Cerebellar cortex (tissue), 1 donor: ENCODE results near the gene LRRC28.
"Not testable (repeated sequence)": the region's sequence is repeated elsewhere in the genome, so short reads cannot be mapped to it uniquely, and the experiment has no call there.

Source experiments
- DNase-seq: peaks from one replicate; pipeline ENCODE4 v3.0.0-alpha.2; 2015; ENCODE audit warnings: low spot score

LRRC28 gene

DNA sequence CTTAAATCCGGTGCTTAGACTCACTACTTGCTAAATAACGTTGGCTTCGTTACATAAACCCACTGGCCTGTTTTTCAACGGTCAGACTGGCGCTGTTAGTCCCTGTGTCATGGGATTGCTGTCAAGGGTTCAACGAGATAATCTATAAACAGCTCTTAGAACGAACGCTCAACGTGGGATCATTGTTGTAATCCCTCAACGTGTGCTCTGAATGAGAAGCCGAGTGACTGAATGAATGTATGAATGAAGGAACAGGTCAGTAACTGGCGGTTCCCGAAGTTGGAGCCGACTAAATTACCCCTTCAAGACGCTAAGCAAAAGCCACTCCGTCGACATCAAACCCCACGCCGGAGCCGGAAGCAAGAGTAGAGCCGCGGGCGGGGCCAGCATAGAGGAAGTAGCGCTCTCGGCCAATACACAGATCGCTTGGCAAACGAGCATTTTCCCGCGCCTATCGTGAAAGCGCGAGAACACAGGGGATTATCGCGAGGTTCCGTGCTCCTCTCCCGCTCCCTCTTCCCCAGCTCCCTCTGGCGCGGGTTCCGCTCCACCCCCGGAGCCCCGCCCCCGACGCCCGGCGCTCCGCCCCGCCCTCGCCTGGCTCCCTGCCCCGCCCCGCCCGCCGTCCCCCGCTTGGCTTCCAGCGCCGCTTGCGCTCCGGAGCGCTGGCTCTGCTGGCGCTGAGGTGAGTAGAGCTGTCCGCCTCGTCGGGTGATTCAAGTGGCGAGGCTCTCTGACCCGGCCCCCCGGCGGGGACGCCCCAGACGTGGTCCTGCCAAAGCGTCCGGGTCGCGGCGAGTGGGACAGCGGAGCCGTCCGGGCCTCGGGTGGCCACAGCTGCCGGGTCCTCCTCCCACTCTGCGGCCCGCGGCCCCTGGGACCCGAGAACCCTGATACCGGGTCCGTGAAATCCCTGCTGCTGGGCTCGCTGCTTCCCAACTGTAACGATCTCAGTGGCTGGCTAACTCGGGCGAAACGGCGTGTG lies at the start of gene LRRC28:
Gene LRRC28 (plus strand): TSS at position 625 of the 985 bp plus-strand sequence. CDS start 4,477 bp downstream, outside the sequence.
- DNase-seq: peak; percentile 100

DNA sequence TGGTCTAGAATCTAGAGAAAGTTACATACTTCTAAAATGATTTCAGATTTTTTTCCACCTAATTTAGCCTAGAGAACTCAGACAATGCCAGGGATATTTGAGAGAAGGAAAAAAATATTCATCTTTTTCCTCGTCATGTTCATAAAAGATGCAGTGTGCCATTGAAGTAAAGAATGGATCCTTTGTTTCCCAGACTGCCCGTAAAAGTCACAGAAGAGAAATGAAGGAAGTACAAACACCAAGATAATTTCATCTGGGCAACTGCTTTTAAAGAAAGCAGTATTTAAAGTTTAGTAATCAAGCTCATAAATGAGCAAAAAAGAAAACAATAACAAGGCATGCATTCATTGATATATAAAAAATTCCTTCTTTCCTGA lies 49.1 kb upstream of the LRRC28 start:
- no peak for DNase-seq

- no peak for DNase-seq
Measured at GRCh38 chr15:99207672-99208071, 43.6 kb upstream of the LRRC28 start.

DNA sequence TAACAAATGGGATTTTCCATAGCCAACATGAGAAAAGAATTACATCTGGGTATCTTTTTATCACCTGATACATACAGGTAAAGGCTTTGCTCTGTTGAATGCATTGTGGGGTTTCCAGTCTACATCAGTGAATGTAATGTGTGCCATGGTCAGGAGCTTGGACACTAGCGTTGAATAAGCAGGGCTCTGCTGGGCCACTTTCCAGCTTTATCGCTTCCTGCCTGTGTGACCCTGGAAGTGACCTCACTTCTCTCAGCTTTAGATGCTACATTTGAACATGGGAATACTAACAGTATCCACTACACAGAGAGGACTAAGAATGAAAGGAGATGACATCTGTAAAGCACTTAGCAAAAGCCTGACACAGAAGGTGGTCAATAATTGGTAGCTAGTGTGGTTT lies 42.0 kb upstream of the LRRC28 start:
- DNase-seq: no peak

DNA sequence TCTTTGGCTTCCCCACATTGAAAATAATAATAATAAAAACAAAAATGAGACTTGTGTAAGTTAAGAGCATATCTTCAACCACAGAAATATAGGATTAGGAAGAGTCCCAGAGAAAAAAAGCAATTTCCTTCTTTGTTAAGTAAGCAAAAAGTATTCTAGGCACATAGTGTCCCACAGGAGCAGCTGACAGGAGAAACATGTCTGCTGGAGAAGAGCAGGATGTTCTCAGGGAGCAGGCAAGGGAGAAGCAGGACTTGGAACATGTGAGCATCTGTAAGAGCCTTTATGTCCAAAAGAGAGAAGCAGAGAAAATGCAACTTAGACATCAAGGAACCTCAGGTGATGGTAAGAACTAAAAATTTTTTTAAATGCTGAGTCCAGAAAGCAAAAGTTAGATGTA lies 40.9 kb upstream of the LRRC28 start:
- DNase-seq: no peak

DNA sequence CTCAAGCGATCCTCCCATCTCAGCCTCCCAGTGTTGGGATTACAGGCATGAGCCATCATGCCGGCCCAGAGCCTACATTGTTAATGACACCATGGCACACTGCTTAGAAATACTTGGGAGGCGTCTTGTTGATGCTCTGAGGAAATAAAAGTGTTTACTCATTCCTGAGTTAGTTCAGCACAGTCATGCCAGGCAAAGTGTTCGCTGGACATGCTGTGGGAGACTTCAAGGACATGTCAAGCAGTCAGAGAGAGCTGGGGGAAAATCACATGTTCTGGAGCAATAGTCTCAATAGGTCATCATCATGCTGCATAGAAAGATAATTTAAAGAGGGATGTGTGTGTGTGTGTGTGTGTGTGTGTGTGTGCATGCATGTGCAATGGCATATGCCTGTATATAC lies 39.4 kb upstream of the LRRC28 start:
- no peak for DNase-seq

DNA sequence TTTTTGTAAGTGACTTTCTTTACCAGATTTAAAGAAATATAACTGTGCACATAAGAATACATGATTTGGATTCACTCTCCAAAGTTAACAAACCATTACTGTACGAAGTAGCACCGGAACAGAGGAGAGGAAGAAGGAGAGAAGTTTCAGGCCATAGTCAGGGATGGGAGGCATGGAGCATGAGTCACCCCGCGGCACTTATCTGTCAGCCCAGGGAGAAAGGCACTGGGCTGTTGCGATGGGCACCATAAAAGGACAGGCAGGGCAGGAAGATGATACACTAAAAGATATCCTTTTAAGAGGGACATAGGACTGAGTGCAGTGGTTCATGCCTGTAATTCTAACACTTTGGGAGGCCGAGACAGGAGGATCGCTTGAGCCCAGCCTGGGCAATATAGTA lies 38.9 kb upstream of the LRRC28 start:
- no peak for DNase-seq

DNA sequence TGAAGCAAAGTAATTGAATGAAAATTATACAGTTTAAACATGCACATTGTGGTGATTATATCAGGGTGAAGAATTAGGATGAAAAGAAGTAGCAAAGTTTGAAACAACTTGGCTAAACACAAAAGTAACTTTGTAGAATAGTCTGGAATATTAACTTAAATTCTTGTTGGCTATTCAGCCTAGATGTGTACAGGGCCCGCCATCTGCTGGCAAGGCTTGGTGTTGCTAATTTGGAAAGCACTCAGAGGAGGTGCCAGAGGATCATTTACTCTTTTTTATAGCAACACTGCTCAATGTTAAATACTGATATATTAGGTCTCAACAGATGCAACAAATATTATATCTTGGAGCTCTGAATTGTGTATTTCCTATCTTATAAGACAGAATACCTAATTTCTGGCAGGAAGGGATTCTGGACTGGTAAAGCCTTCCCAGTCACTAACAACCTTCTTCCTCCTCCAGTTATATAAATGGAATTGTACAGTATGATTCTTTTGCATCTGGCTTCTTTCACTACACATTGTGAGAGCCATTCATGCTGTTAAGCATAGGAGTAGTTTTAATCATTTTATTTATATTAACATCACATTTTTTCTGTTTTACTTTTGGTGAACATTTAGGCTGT lies 38.0 kb upstream of the LRRC28 start:
- peak; percentile 58 for DNase-seq

DNA sequence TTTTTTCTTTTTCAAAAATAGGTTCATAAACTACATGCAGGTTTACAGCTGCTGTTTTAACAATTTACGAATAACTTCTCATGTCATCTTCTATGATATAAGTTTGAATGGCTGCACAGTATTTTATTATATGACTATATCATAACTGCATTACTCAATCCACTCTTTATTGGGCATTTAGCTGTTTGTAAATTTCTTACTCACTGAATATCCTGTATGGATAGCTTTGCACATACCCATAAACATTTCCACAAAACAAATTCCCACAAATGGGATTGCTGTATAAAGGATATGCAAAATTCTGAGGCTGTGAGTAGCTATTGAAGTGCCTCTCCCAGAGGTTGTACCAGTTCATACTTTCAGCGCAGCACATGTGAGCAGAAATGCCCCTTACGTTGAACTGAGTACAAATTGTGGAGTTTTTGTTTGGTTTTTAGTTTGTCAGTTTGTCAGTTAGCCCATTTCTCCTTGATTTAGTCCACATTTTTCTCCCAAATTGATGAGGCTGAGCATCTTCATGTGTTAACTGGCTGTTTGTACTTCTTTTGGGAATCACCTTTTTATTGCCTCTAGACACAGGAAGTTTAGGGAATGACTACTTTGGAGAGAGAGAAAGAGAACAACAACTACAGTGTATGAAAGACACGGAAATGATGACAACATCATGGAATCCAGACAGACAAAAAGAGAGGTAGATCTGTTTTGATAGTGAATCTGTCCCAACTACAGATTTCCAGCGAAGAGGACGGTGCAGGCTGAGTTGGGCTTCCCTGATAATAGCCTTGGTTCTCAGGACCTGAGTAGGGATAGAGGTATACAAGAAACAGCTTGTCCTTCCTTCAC lies 26.7 kb upstream of the LRRC28 start:
- DNase-seq: no peak

GRCh38 chr15:99226802-99227201 lies 24.5 kb upstream of the LRRC28 start:
- no peak for DNase-seq

DNA sequence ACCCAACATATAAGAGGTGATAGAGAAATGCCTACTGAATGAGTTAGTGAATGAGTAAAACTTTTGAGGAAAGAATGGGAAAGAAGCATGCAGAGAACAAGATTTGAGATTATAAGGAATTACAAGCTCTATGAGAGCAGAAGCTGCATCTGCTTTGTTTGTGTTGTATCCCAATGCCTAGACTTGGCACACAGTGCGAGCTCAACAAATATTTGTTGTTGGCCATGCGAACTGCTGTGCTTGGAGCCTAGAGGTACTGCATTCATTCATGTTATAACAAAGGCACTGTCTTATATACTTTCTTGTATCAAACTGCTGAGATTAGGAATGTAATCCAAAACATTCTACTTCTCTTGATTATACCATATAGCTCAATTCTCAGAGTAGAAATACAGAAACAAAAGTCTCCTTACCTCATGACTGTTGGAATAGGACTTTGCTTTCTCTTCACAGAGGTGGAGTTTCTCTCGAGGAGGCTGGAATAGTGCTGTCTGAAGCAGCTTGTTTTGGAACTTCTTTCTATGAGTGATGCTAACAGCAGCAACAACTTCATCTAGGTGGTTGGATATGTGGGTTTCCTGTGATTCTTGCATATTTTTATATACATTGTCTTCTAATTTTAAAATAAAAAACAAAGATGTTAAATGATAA lies 23.0 kb upstream of the LRRC28 start:
- DNase-seq: no peak

GRCh38 chr15:99230867-99231266 lies 20.4 kb upstream of the LRRC28 start:
- DNase-seq: no peak

DNA sequence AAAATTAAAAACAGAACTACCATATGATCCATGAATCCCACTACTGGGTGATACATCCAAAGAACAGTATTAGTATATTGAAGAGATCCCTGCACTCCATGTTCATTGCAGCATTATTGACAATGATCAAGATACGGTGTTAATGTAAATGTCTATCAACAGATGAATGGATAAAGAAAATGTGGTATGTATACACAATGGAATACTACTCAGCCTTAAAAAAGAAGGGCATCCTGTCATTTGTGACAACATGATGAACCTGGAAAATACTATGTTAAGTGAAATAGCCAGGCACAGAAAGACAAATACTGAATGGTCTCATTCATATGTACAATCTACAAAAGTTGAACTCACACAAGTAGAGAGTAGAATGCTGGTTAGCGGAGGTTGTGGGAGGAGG lies 18.5 kb upstream of the LRRC28 start:
- DNase-seq: no peak

DNA sequence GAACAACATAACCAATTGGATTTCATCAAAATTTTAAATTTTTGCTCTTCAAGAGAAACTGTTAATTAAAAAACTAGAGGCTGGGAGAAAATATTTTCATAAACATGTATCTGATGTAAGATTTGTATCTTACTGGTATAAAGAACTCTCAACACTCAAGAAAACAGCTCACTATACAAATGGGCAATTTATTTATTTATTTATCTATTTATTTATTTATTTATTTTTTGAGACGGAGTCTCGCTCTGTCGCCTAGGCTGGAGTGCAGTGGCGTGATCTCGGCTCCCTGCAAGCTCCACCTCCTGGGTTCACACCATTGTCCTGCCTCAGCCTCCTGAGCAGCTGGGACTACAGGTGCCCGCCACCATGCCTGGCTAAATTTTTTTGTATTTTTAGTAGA lies 17.1 kb upstream of the LRRC28 start:
- not testable (repeated sequence) for DNase-seq

GRCh38 chr15:99238849-99239248 lies 12.4 kb upstream of the LRRC28 start:
- DNase-seq: no peak

DNA sequence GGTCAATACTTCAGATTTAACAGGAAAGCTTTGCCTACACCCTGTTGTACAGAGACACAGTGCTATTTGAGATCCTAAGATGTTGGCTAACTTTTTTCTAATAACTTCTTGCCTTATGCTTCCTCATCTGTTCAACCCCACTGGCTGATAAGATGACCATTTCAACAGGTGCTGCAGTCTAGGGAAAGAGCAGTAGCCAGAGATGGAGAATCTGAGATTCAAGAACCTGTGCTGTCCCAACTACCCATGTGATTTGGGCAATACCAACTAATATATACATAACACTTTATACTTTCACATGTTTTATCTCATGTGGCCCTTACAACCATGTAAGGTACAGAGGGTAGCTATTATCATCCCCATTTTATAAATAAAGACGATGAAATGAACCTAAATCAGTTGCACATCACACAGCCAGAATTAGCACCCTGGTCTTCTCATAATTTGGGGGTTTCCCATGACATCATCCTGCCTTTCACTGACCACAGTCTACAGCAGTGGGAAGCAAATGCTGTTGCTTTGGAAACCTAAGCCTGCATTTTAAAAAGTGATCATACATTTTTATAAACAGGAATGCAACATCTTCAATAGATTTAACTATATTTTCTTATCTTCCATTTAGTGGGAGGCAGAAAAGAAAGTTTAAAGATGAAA lies 11.6 kb upstream of the LRRC28 start:
- DNase-seq: no peak

DNA sequence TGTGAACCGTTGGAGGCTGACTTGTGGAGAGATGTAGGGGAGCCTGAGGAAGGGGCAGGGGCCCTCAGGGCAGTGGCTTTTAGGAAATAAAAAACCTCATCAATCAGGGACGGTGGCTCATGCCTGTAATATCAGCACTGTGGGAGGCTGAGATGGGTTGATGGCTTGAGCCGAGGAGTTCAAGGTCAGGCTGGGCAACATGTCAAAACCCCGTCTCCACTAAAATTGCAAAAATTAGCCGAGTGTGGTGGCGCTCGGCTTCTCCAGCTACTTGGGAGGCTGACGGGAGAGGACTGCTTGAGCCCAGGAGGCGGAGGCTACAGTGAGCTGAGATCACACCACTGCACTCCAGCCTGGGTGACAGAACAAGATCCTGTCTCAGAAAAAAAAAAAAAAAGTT lies 9.5 kb upstream of the LRRC28 start:
- no peak for DNase-seq

DNA sequence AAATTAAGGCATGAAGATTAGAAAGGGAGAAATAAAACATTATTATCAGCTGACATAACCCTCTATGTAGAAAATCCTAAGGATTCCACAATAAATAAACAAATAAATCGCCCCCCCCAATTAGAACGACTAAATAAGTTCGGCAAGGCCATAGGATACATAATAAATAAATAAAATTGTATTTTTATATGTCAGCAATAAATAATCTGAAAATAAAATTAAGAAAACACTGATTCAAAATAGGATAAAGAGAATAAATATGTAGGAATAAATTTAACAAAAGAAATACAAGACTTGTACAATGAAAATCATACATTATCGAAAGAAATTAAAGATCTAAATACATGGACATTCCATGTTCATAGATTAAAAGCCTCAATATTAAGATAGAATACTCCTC lies 7.0 kb upstream of the LRRC28 start:
- no peak for DNase-seq

DNA sequence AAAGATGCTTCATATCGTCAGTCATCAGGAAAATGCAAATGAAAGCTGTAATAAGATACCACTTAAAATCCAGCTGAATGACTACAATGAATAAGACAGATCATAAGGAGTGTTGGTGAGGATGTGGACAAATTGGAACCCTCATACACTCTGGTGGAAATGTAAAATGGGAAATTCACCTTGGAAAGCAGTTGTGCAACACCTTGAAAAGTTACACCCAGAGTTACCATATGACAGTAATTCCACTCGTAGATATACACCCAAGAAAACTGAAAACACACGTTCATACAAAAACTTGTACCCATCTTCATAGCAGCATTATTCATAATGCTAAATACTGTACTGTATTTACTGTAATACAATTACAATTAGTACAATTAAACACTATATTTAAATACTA lies 4.2 kb upstream of the LRRC28 start:
- no peak for DNase-seq

DNA sequence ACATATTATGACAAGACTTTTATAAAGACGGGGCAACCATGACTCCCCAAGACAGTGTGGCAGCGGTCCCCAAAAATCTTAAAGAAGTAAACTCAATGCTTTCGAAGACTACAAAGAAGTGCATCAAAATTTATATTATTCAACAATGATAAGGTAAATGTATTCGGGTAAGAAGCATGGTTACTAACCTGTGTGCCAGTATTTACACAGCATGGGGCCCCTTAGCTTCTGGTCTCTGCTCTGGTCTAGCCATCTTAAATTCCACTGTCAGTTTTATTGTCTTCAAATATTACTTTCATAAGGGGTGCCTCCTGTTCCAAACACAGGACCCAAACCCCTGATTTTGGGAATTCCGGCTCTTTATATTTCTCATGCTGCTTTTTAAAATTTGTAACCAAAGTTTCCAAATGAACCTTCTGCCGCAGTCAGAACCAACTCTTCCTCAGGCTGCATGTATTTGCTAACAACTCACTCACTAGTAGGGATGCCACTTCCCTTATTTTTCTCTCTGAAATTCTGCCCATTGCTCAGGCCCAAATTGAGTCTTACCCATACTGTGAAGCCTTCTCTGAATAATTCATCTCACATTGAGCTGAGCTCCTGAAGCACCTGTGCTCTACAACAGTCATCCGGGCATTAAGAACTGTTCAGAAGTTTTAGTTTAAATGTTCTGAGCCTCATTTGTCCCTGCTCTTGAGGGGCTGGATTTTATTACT lies 3.1 kb upstream of the LRRC28 start:
- no peak for DNase-seq
